GM18519 (cell line): ENCODE results near the gene MYCL.

Source experiments
- ATAC-seq: cut with Tn5 transposase; IDR thresholded peaks from one replicate; pipeline ENCODE4 v1.9.1; 2021; ENCODE audit warnings: mild to moderate bottlenecking, moderate library complexity; ENCODE audit not compliant: unreplicated experiment, low FRiP score

The MYCL gene

GRCh38 chr1:39858315-39858714 is 43.4 kb downstream of the MYCL start:
- no peak for ATAC-seq

- no peak for ATAC-seq
Measured at GRCh38 chr1:39857126-39857878, 44.4 kb downstream of the MYCL start.

GRCh38 chr1:39854738-39855137 is 47.0 kb downstream of the MYCL start:
- no peak for ATAC-seq

DNA sequence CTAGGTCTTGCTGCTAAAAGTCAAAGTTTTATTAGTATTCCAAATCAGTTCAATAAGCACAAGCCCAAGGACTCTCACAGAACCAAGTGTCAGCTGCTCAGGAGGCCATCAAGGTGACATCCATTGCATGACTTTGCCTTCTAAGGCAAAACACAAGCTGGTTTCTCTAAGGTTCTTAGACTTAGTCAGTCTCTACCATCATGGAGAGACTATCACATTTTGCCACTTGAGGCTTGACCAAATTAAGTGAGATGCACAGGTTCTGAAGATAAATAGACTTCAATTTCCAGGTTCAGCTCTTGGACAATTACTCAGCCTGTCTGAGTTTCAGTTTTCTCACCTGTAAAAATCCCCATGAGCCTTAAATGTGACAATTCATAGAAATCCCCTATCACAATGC is 47.4 kb downstream of the MYCL start:
- no peak for ATAC-seq

DNA sequence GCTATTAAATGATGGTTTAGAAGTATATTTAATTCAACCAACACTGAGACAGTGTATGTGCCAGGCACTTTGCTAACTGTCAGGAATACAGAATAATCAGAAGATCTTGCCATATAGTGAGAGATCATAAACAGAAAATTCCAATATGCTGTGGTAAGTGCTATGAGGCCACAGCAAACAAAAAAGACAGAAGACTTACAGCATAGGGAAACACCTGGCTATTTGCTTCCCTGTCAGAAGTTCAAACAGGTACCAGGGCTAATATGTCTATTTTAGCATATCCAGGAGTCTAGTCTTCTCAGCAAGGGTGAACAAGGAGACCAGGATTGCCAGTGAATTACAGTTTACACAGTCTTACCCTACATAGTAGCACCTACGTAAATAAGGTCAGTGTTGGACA is 48.8 kb downstream of the MYCL start:
- no peak for ATAC-seq

GRCh38 chr1:39852214-39852791 is 49.4 kb downstream of the MYCL start:
- ATAC-seq = no peak

DNA sequence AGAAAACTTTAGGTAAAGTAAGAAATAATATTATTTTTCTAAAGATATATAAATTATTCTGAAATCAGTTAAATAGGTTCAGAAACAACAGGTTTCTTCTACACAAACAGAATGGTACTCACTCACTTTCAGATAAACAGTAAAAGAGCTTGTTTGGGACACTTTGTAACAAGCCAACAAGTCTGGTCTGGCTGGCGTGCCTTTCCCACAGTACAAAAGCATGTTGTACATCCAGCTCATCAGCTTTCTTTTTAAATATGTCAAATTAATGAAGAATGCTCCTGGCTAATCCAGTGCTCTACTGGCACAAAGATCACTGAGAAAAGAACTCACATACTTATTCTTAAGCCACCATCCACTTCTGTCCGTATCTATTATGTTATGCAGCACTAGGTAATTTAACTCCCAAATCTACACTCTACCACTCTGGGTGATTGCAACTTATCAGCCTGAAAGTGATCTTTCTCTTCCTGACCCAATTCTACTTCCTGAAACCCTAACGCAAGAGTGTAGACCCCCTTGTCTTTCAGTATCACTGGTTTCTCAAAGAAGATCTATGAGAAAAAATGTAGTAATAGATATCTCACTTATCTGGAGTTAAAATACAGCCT is 51.0 kb downstream of the MYCL start:
- ATAC-seq = no peak

DNA sequence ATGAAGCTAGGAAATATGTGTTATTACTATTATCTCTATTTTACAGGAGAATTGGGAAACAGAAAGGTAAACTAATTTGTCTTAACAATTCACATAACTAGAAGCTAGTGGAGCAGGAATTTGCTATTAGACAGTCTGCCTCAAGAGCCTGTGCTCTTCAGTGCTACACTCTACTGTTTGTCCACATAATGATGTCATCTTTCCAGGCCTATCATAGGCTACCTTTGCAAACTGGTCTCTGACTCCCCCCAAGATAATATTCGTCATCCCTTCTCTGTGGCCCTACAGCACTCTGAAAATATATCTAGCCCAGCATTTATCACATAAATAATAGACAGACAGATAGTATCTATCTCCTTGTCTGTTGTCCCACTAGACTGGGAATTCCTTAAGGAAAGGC is 52.5 kb downstream of the MYCL start:
- ATAC-seq = no peak

GRCh38 chr1:39847940-39848339 is 53.8 kb downstream of the MYCL start:
- no peak for ATAC-seq

DNA sequence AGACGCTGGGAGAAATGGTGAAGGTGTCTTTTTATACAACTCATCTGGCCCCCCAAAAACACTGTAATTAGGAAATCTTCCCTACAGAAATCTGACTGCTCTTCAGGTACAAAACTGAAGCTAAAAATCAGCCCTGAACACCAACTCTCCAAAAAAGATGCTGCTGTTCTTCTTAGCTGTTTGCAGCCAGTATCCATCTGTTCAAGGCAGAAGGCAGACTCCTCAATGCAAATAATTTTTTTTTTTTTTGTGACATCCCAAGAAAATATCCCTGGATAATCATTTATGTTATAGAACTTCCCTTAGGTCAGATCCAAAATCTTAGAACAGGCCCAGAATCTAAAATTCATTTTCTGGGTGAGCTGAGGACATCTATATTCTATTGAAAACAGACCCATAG is 54.9 kb downstream of the MYCL start:
- no peak for ATAC-seq

GRCh38 chr1:39845569-39846566 is 55.8 kb downstream of the MYCL start:
- no peak for ATAC-seq
